Measurements from ENCODE around the gene HEATR1. TPM values are rescaled to one million over a fixed set of nuclear protein-coding genes. Genes with fewer than 3 reads are reported as not detected.

HEATR1 gene
- total RNA-seq, 1 donor from 2014 or later, result 54.9 TPM

DNA sequence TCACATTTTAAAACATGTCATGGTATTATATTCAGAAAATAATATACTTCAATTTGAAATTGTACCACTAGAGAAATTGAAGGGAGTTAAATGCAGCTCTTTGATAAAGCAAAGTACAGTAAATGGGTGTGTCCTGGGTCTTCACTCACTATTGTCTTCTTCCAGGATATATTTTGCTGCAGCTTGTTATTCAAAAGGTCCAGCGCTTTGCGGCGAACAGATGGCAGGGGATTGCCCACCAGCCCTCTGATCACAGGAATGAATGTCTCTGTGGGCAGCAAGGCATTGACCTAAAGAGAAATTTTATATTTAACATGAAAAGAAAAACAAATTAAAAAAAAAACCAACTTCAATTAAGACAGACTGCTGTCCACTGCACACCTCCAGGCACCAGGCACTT is 45.5 kb downstream of the HEATR1 start:
- H3K36me3 ChIP-seq, result peaks cover 11% of the 10 kb centered on the region
- H2AFZ ChIP-seq (replicated peaks), result no peak overlapping the region
- H3K79me2 ChIP-seq (ENCODE audit: low read depth), result no peaks in the 10 kb centered on the region
- H3K27ac ChIP-seq, result no peak overlapping the region
- no peaks in the 10 kb centered on the region for H4K20me1 ChIP-seq (ENCODE audit: low read depth)
- H3K4me3 Mint-ChIP-seq, result no peak overlapping the region
- TF ChIP-seq, protein P1, sequence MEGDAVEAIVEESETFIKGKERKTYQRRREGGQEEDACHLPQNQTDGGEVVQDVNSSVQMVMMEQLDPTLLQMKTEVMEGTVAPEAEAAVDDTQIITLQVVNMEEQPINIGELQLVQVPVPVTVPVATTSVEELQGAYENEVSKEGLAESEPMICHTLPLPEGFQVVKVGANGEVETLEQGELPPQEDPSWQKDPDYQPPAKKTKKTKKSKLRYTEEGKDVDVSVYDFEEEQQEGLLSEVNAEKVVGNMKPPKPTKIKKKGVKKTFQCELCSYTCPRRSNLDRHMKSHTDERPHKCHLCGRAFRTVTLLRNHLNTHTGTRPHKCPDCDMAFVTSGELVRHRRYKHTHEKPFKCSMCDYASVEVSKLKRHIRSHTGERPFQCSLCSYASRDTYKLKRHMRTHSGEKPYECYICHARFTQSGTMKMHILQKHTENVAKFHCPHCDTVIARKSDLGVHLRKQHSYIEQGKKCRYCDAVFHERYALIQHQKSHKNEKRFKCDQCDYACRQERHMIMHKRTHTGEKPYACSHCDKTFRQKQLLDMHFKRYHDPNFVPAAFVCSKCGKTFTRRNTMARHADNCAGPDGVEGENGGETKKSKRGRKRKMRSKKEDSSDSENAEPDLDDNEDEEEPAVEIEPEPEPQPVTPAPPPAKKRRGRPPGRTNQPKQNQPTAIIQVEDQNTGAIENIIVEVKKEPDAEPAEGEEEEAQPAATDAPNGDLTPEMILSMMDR (IDR thresholded peaks at IDR 0.05), result no peak
- no peak for TF ChIP-seq EZH2 (IDR thresholded peaks at IDR 0.05)
- no peak for TF ChIP-seq EZH2phosphoT487 (IDR thresholded peaks at IDR 0.05)
- no peaks in the 10 kb centered on the region for H3K27me3 Mint-ChIP-seq (ENCODE audit: insufficient read depth, low read depth)
- no peak for DNase-seq (ENCODE audit: low spot score)
- H3K27me3 ChIP-seq, result no peaks in the 10 kb centered on the region
- no peaks in the 10 kb centered on the region for H3K4me1 Mint-ChIP-seq
- H3K4me3 ChIP-seq, result no peak overlapping the region
- H3K9me3 Mint-ChIP-seq, result no peaks in the 10 kb centered on the region
- no peaks in the 10 kb centered on the region for H3K4me1 ChIP-seq
- no peaks in the 10 kb centered on the region for H3K9me3 ChIP-seq (ENCODE audit: low read depth)
- H3F3A ChIP-seq (ENCODE audit: low read depth), result no peaks in the 10 kb centered on the region
- H3K27ac Mint-ChIP-seq, result no peak overlapping the region
- H3K9ac ChIP-seq, result no peak overlapping the region
- no peak overlapping the region for H3K4me2 ChIP-seq
- peaks cover 23% of the 10 kb centered on the region for H3K36me3 Mint-ChIP-seq

DNA sequence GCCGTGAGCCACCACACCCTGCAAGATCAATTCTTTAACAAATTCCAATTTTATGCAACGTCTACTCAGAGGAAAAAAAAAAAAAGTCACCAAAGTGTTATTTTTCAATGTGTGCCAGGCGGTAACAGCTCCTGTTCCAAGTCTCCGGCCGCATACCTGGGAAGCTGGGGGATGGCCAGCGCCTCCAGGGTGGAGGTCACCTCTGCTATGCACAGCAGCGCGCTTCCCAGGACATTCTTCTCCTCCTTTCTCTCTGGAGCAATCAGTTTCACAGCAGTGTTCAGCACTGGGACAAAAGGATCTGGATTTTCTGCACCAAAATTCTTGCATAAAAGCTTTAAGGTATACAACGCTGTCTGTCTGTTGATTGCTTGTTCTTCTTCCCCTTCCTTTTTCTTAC is 46.2 kb downstream of the HEATR1 start:
- DNase-seq (ENCODE audit: low spot score), result no peak
- Histone ChIP-seq H3K4me3 (no peak overlapping the region), H3K4me2 (no peak overlapping the region), H3F3A (ENCODE audit: low read depth) (no peaks in the 10 kb centered on the region), H3K27me3 (no peaks in the 10 kb centered on the region), H3K27ac (no peak overlapping the region), H3K79me2 (ENCODE audit: low read depth) (no peaks in the 10 kb centered on the region), H3K9ac (no peak overlapping the region), H3K36me3 (peaks cover 14% of the 10 kb centered on the region), H4K20me1 (ENCODE audit: low read depth) (no peaks in the 10 kb centered on the region), H3K4me1 (no peaks in the 10 kb centered on the region), H3K9me3 (ENCODE audit: low read depth) (no peaks in the 10 kb centered on the region), H2AFZ (replicated peaks) (no peak overlapping the region)
- Mint-ChIP-seq H3K4me1 (no peaks in the 10 kb centered on the region), H3K36me3 (peaks cover 24% of the 10 kb centered on the region), H3K27me3 (ENCODE audit: insufficient read depth, low read depth) (no peaks in the 10 kb centered on the region), H3K27ac (no peak overlapping the region), H3K9me3 (no peaks in the 10 kb centered on the region), H3K4me3 (no peak overlapping the region)
- TF ChIP-seq EZH2 (IDR thresholded peaks at IDR 0.05) (no peak), EZH2phosphoT487 (IDR thresholded peaks at IDR 0.05) (no peak)
- TF ChIP-seq, protein P1 (IDR thresholded peaks at IDR 0.05), result no peak

DNA sequence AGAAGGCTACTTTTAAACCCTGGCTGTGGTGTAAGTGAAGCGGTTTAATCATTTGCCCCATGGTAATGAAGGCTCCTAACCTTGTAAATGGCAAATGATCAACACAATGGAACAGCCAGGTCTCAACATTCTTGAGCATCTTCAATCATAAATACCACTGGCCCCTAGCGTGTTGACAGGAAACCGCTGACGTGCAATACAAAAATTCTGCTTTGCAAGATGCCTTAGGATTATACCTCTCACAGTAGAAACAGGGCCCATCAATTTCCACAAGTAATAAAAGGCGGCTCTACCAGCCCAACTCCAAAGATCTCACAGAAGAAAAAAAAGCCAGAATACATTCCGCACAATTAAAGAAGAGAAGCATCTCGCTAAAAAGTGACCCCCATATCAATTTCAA is 47.7 kb downstream of the HEATR1 start:
- Histone ChIP-seq H3K4me1 (no peaks in the 10 kb centered on the region), H3F3A (ENCODE audit: low read depth) (no peaks in the 10 kb centered on the region), H3K4me2 (no peak overlapping the region), H3K27me3 (no peaks in the 10 kb centered on the region), H3K9me3 (ENCODE audit: low read depth) (no peaks in the 10 kb centered on the region), H2AFZ (replicated peaks) (no peak overlapping the region), H3K27ac (no peak overlapping the region), H3K79me2 (ENCODE audit: low read depth) (no peaks in the 10 kb centered on the region), H4K20me1 (ENCODE audit: low read depth) (no peaks in the 10 kb centered on the region), H3K4me3 (no peak overlapping the region), H3K9ac (no peak overlapping the region), H3K36me3 (peaks cover 21% of the 10 kb centered on the region)
- H3K27ac Mint-ChIP-seq, result no peak overlapping the region
- peaks cover 24% of the 10 kb centered on the region for H3K36me3 Mint-ChIP-seq
- H3K9me3 Mint-ChIP-seq, result no peaks in the 10 kb centered on the region
- TF ChIP-seq, protein P1 (IDR thresholded peaks at IDR 0.05), result no peak
- TF ChIP-seq EZH2 (IDR thresholded peaks at IDR 0.05), result no peak
- no peak for TF ChIP-seq EZH2phosphoT487 (IDR thresholded peaks at IDR 0.05)
- H3K4me3 Mint-ChIP-seq, result no peak overlapping the region
- no peaks in the 10 kb centered on the region for H3K4me1 Mint-ChIP-seq
- no peak for DNase-seq (ENCODE audit: low spot score)
- H3K27me3 Mint-ChIP-seq (ENCODE audit: insufficient read depth, low read depth), result no peaks in the 10 kb centered on the region

Data from neural progenitor cell (in vitro differentiated cells).